Adipocyte (in vitro differentiated cells): ENCODE results near the gene MAF.

Source experiments
- DNase-seq: peaks from one replicate; pipeline ENCODE4 v3.0.0-alpha.2; 2015; ENCODE audit warnings: low read depth
- H3K27me3 ChIP-seq: replicated peaks from 2 replicates; pipeline ENCODE4 v1.7.0; 2013; ENCODE audit warnings: mild to moderate bottlenecking, low read length, moderate library complexity; ENCODE audit not compliant: control insufficient read depth, insufficient read depth
- H3K36me3 ChIP-seq: 2 replicates; pipeline ENCODE4 v1.7.0; 2013; ENCODE audit warnings: low read length, mild to moderate bottlenecking, moderate library complexity; ENCODE audit not compliant: control insufficient read depth, insufficient read depth, severe bottlenecking
- H3K4me1 ChIP-seq: 2 replicates; pipeline ENCODE4 v1.7.0; 2013; ENCODE audit warnings: mild to moderate bottlenecking, low read length, moderate library complexity; ENCODE audit not compliant: control insufficient read depth, insufficient read depth
- H3K4me3 ChIP-seq: 2 replicates; pipeline ENCODE4 v1.7.0; 2013; ENCODE audit warnings: mild to moderate bottlenecking, low read length, moderate library complexity
- H3K9ac ChIP-seq: 2 replicates; pipeline ENCODE4 v1.7.0; 2013; ENCODE audit warnings: mild to moderate bottlenecking, low read length, moderate library complexity
- H3K9me3 ChIP-seq: 2 replicates; pipeline ENCODE4 v1.7.0; 2013; ENCODE audit warnings: mild to moderate bottlenecking, low read length, moderate library complexity; ENCODE audit not compliant: control insufficient read depth

Gene MAF

GRCh38 chr16:79598348-79599181 is 2.0 kb downstream of the MAF start:
- H3K9me3 ChIP-seq = no peaks in the 10 kb centered on the region
- no peaks in the 10 kb centered on the region for H3K27me3 ChIP-seq
- peak overlapping the region; percentile 96 for H3K4me3 ChIP-seq
- peaks cover 33% of the 10 kb centered on the region for H3K4me1 ChIP-seq
- DNase-seq = peak; percentile 3
- no peaks in the 10 kb centered on the region for H3K36me3 ChIP-seq
- H3K9ac ChIP-seq = peak overlapping the region; percentile 93

DNA sequence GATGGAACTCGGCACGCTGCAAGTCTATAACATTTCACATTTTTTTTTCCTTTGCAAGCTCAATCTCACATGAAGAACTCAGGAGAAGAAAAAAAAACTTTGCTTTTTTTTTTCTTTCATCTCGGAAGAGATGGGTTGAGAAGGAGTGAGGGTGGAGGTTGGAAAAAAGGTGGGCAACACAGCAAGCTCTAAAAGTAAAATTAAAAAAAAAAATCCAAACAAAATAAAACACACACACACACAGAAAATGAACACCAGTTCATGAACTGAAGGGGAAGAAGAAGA is 2.5 kb downstream of the MAF start:
- Histone ChIP-seq H3K27me3 (no peaks in the 10 kb centered on the region), H3K9me3 (no peaks in the 10 kb centered on the region), H3K9ac (peak overlapping the region; percentile 93), H3K4me3 (peak overlapping the region; percentile 96), H3K36me3 (no peaks in the 10 kb centered on the region), H3K4me1 (peaks cover 37% of the 10 kb centered on the region)
- DNase-seq = no peak

DNA sequence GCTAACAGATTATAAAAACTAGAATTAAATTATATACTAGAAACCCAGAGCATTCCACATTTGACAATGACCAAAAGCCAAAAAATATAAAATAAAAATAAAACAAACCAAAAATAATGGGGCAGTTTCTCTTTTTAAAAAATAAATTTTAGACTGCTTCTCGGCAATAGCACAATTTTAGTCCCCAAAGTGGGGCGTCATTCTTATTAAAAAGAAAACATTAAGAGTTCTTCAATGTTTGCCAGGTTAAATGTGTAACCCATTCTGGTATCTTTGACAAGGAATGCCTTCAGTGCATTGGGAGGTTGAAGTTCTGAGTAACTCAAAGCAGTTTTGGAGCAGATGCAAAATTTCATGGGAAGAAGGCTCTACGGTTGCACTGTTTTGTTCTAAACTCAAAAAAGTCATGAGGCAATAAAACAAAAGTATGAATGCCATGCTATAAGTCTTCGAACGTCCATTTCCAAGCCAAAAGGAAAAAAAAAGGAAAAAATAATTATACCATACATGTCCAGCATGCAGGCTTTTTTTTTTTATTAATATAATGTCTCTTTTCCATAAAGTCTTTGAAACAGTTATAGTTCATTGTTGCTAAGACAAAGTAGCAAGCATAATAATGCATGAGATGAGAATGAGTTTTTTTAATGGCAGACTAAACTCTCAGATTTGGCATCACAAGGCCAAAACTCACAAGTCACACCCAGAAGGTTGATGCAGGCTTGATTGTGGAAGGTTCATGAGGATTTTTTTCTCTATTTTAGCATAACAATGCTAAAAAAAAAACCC is 3.1 kb downstream of the MAF start:
- peaks cover 37% of the 10 kb centered on the region for H3K4me1 ChIP-seq
- no peaks in the 10 kb centered on the region for H3K36me3 ChIP-seq
- no peaks in the 10 kb centered on the region for H3K27me3 ChIP-seq
- H3K4me3 ChIP-seq = peak overlapping the region; percentile 96
- no peaks in the 10 kb centered on the region for H3K9me3 ChIP-seq
- H3K9ac ChIP-seq = peak overlapping the region; percentile 93
- DNase-seq = no peak

- H3K4me3 ChIP-seq = peak overlapping the region; percentile 96
- peaks cover 39% of the 10 kb centered on the region for H3K4me1 ChIP-seq
- no peak for DNase-seq
- no peaks in the 10 kb centered on the region for H3K36me3 ChIP-seq
- H3K9me3 ChIP-seq = no peaks in the 10 kb centered on the region
- H3K27me3 ChIP-seq = no peaks in the 10 kb centered on the region
- peak overlapping the region; percentile 93 for H3K9ac ChIP-seq
Measured at GRCh38 chr16:79595931-79596450, 4.5 kb downstream of the MAF start.

- Histone ChIP-seq H3K27me3 (no peaks in the 10 kb centered on the region), H3K36me3 (no peaks in the 10 kb centered on the region), H3K4me3 (peak overlapping the region; percentile 96), H3K4me1 (peaks cover 39% of the 10 kb centered on the region), H3K9ac (peak overlapping the region; percentile 93), H3K9me3 (no peaks in the 10 kb centered on the region)
- no peak for DNase-seq
Measured at GRCh38 chr16:79595231-79595641, 5.3 kb downstream of the MAF start.

DNA sequence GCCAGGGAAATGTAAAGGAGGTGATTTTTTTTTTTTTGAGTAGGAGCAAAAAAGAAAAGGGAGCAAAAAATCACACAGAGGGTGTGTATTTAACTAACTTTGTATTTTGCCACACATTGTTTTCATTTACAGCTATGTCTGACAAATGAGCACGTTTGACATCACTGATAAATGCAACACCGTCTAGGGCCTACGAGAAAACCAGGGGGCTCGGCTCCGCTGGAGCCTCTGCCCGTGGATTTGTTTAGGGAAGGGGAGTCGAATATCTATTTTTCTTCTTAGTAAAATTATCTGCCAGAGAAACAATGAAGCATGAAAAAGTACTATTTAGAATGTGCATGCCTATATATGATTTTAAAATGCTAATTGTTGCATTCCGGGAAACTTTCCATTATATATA is 6.8 kb downstream of the MAF start:
- Histone ChIP-seq H3K9me3 (no peaks in the 10 kb centered on the region), H3K4me1 (peaks cover 39% of the 10 kb centered on the region), H3K4me3 (peak overlapping the region; percentile 68), H3K9ac (peak overlapping the region; percentile 93), H3K36me3 (no peaks in the 10 kb centered on the region), H3K27me3 (no peaks in the 10 kb centered on the region)
- no peak for DNase-seq

- peak overlapping the region; percentile 69 for H3K9ac ChIP-seq
- no peaks in the 10 kb centered on the region for H3K27me3 ChIP-seq
- DNase-seq = no peak
- peak overlapping the region; percentile 68 for H3K4me3 ChIP-seq
- H3K9me3 ChIP-seq = no peaks in the 10 kb centered on the region
- H3K36me3 ChIP-seq = no peaks in the 10 kb centered on the region
- H3K4me1 ChIP-seq = peaks cover 39% of the 10 kb centered on the region
Measured at GRCh38 chr16:79593074-79593531, 7.4 kb downstream of the MAF start.

- Histone ChIP-seq H3K9me3 (no peaks in the 10 kb centered on the region), H3K9ac (peak overlapping the region; percentile 1), H3K4me3 (no peak overlapping the region), H3K36me3 (no peaks in the 10 kb centered on the region), H3K4me1 (peaks cover 39% of the 10 kb centered on the region), H3K27me3 (no peaks in the 10 kb centered on the region)
- no peak for DNase-seq
Measured at GRCh38 chr16:79592186-79592585, 8.4 kb downstream of the MAF start.

- Histone ChIP-seq H3K4me3 (peak overlapping the region; percentile 81), H3K9me3 (no peaks in the 10 kb centered on the region), H3K4me1 (peaks cover 27% of the 10 kb centered on the region), H3K27me3 (no peaks in the 10 kb centered on the region), H3K9ac (peak overlapping the region; percentile 70), H3K36me3 (no peaks in the 10 kb centered on the region)
- DNase-seq = no peak
Measured at GRCh38 chr16:79589601-79590102, 10.9 kb downstream of the MAF start.

GRCh38 chr16:79587897-79588296 is 12.6 kb downstream of the MAF start:
- no peaks in the 10 kb centered on the region for H3K36me3 ChIP-seq

DNA sequence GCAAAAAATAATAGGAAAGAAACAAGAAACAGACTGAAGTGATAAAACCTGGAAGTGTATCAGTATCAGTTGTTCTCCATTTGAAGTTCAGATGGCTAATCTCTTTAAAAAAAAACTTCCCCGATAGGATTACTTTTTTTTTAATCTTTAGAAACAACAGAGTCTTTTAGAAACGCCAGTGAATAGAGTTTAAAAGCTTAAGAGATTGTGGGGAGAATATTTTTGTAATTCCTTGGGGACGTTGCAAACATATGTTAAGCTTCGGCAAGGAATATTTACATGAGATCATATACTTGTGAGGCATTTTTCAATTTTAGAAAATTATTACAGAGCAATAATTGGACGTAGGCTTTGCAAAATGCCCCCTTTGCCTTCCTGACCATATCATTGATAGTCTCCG is 13.2 kb downstream of the MAF start:
- Histone ChIP-seq H3K27me3 (no peaks in the 10 kb centered on the region), H3K4me1 (peaks cover 3% of the 10 kb centered on the region)
- DNase-seq = no peak

More at GRCh38 chr16:79587897-79588296, 12.6 kb downstream of the MAF start:
- Histone ChIP-seq H3K4me3 (no peak overlapping the region), H3K27me3 (no peaks in the 10 kb centered on the region), H3K9ac (no peak overlapping the region), H3K9me3 (no peaks in the 10 kb centered on the region), H3K4me1 (peaks cover 9% of the 10 kb centered on the region)
- DNase-seq = no peak

More for the DNA sequence above, 13.2 kb downstream of the MAF start:
- H3K9me3 ChIP-seq = no peaks in the 10 kb centered on the region
- H3K4me3 ChIP-seq = no peak overlapping the region
- no peak overlapping the region for H3K9ac ChIP-seq
- H3K36me3 ChIP-seq = no peaks in the 10 kb centered on the region
